ENCODE results near the gene KRTAP3-1.
"Not testable (repeated sequence)": the region's sequence is repeated elsewhere in the genome, so short reads cannot be mapped to it uniquely, and the experiment has no call there.

KRTAP3-1 gene

GRCh38 chr17:41008811-41009210, at the start of gene KRTAP3-1:
Gene KRTAP3-1 (minus strand): TSS chr17:41009128. CDS start chr17:41009074, 54 bp downstream.
- peak; percentile 93 for DNase-seq

GRCh38 chr17:41057547-41057946, 48.6 kb upstream of the KRTAP3-1 start:
- no peak for DNase-seq

GRCh38 chr17:41055130-41055529, 46.2 kb upstream of the KRTAP3-1 start, which contains the start of gene KRTAP2-2:
Gene KRTAP2-2 (minus strand): TSS chr17:41055230. CDS start chr17:41055211, 19 bp downstream.
- not testable (repeated sequence) for DNase-seq

- not testable (repeated sequence) for DNase-seq
These were observed 45.6 kb upstream of the KRTAP3-1 start for GRCh38 chr17:41054556-41054955.

- DNase-seq: no peak
These were observed 45.1 kb upstream of the KRTAP3-1 start for GRCh38 chr17:41054025-41054424.

- DNase-seq: no peak
These were observed 43.6 kb upstream of the KRTAP3-1 start for GRCh38 chr17:41052566-41052965.

GRCh38 chr17:41049110-41049509, 40.2 kb upstream of the KRTAP3-1 start:
- peak; percentile 8 for DNase-seq

GRCh38 chr17:41048441-41048840, 39.5 kb upstream of the KRTAP3-1 start:
- DNase-seq: no peak

- DNase-seq: not testable (repeated sequence)
These were observed 38.0 kb upstream of the KRTAP3-1 start, which contains the start of gene KRTAP2-1 for GRCh38 chr17:41046735-41047465. Gene KRTAP2-1 (minus strand): TSS chr17:41047316. CDS start chr17:41047267, 49 bp downstream.

- no peak for DNase-seq
These were observed 34.0 kb upstream of the KRTAP3-1 start for GRCh38 chr17:41042953-41043352.

- peak; percentile 41 for DNase-seq
These were observed 32.0 kb upstream of the KRTAP3-1 start, which contains the start of gene KRTAP1-1 for GRCh38 chr17:41040783-41041571. Gene KRTAP1-1 (minus strand): TSS chr17:41041450. CDS start chr17:41041397, 53 bp downstream.

GRCh38 chr17:41037853-41038350, 29.0 kb upstream of the KRTAP3-1 start:
- no peak for DNase-seq

GRCh38 chr17:41034346-41034935, 25.5 kb upstream of the KRTAP3-1 start, which contains the start of gene KRTAP1-3:
Gene KRTAP1-3 (minus strand): TSS chr17:41034874. CDS start chr17:41034821, 53 bp downstream.
- DNase-seq: peak; percentile 28

- DNase-seq: no peak
These were observed 20.8 kb upstream of the KRTAP3-1 start, which contains the start of gene KRTAP1-4 for GRCh38 chr17:41029633-41030245. Gene KRTAP1-4 (minus strand): TSS chr17:41030195. CDS start chr17:41030078, 117 bp downstream.

GRCh38 chr17:41026715-41027471, 18.0 kb upstream of the KRTAP3-1 start, which contains the start of gene KRTAP1-5:
Gene KRTAP1-5 (minus strand): TSS chr17:41027208. CDS start chr17:41027155, 53 bp downstream.
- peak; percentile 52 for DNase-seq

GRCh38 chr17:41024697-41025096, 15.8 kb upstream of the KRTAP3-1 start:
- no peak for DNase-seq

- peak; percentile 70 for DNase-seq
These were observed 11.4 kb upstream of the KRTAP3-1 start for GRCh38 chr17:41020336-41020735.

- no peak for DNase-seq
These were observed 10.5 kb upstream of the KRTAP3-1 start for GRCh38 chr17:41019415-41019814.

- peak; percentile 6 for DNase-seq
These were observed 9.6 kb upstream of the KRTAP3-1 start for GRCh38 chr17:41018541-41018940.

- DNase-seq: no peak
These were observed 7.8 kb upstream of the KRTAP3-1 start for GRCh38 chr17:41016578-41017215.

- DNase-seq: no peak
These were observed 6.5 kb upstream of the KRTAP3-1 start for GRCh38 chr17:41015454-41015853.
